Measurements from ENCODE around the gene JMJD7.
"Not testable (repeated sequence)": the region's sequence is repeated elsewhere in the genome, so short reads cannot be mapped to it uniquely, and the experiment has no call there.

The JMJD7 gene

DNA sequence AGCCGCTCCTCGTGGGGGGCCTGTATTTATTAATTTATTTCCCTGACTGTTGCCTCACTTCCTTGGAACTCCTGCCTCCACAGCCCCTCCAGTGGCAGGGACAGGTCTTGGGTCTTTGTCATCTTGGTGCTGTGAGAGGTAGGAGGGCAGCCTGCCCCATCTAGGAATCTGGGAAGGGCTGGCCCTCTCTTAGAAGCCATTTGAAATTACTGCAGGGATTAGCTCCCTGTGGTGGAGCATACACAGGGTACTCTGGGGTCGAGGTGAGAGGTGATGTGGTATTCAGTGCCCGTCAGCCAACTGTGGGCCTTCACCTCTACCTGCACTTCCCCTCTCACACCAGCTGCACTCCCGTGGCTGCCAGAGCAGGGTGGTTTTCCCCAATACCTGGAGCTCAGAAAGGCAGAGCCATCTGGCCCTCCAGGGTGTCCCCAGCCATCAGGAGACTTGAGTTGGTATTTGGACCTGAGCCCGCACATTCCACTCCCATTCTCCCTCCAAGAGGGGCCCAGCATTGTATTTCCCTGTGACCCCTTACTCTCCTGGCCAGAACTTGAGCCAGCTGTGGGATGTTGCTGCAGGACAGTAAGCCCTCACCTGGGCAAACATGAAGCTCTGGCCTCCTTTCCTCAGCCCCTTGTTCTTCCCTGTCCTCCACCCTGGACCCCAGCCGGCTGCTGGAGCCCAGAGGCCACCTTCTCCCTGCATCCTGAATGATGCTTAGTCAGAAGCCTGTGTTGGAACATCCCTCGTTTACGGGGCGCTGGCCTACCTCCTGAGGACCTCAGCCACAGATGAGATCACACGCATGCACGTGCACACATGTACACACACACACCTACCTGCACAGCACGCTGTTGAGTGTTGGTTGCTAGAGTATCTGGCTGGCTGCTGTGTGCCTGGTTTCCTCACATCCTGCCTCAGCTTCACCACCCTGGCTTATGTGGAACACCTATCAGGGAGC, 2.0 kb upstream of the JMJD7 start:
- FAIRE-seq, result no peak
- TF ChIP-seq POLR2AphosphoS5 (IDR thresholded peaks at IDR 0.05; ENCODE audit: low read depth, low read length), result no peak
- TF ChIP-seq POLR2A (IDR thresholded peaks at IDR 0.05; ENCODE audit: low read depth, low read length), result no peak
- TF ChIP-seq TAF1 (IDR thresholded peaks at IDR 0.05; ENCODE audit: borderline replicate concordance, low read depth, low read length), result no peak

DNA sequence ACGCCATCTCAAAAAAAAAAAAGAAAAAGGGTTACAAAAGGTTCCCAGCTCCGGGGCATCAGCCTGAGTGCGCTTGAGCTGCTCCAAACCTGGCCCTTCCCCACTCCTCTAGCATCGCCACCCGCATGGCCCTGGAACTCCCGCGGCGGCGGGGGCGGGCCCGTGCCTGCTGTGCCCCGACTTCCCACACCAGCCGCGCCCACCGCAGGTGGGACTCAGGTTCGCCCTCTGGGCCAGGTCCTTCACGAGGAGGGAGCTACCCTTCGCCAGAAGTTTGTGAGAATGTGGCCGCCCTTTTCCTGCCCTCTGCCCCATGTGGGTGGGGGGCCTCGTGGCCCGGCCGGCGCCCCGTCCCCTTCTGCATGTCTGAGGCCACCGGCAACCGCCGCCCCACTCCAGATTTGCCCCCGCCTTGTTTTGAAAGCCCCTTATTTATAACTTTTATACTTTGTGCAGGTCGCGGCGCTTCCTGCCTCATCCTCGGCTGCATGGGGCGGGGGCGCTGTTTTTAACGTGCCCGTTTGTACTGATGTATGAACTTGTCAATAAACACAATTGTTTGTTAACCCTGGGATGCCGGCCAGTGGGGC, 507 bp upstream of the JMJD7 start:
- DNase-seq (ENCODE audit: insufficient read length), result no peak
- FAIRE-seq, result no peak
- TF ChIP-seq TAF1 (IDR thresholded peaks at IDR 0.05; ENCODE audit: borderline replicate concordance, low read depth, low read length) (no peak), POLR2AphosphoS5 (IDR thresholded peaks at IDR 0.05; ENCODE audit: low read depth, low read length) (no peak), POLR2A (IDR thresholded peaks at IDR 0.05; ENCODE audit: low read depth, low read length) (no peak)

More for the DNA sequence above, 2.0 kb upstream of the JMJD7 start:
- DNase-seq (ENCODE audit: insufficient read length), result no peak

DNA sequence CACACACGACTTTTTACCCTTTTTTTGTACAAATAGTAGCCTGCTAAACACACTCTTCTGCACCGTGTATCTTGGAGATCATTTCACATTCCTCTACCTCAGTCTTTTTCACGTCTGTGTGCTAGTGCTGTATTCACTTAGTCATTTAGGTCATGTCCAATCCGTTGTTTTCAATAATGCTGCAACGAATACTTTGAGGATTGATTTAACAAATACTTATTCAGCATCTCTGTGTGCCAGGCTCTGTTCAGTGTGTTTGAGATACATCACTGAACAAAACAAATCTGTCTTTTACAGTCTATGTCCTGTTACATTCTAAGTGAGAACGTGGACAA, 882 bp downstream of the JMJD7 start:
- TF ChIP-seq POLR2AphosphoS5 (IDR thresholded peaks at IDR 0.05; ENCODE audit: low read depth, low read length) (no peak), POLR2A (IDR thresholded peaks at IDR 0.05; ENCODE audit: low read depth, low read length) (no peak), TAF1 (IDR thresholded peaks at IDR 0.05; ENCODE audit: borderline replicate concordance, low read depth, low read length) (no peak)
- FAIRE-seq (no peak), DNase-seq (ENCODE audit: insufficient read length) (no peak)

DNA sequence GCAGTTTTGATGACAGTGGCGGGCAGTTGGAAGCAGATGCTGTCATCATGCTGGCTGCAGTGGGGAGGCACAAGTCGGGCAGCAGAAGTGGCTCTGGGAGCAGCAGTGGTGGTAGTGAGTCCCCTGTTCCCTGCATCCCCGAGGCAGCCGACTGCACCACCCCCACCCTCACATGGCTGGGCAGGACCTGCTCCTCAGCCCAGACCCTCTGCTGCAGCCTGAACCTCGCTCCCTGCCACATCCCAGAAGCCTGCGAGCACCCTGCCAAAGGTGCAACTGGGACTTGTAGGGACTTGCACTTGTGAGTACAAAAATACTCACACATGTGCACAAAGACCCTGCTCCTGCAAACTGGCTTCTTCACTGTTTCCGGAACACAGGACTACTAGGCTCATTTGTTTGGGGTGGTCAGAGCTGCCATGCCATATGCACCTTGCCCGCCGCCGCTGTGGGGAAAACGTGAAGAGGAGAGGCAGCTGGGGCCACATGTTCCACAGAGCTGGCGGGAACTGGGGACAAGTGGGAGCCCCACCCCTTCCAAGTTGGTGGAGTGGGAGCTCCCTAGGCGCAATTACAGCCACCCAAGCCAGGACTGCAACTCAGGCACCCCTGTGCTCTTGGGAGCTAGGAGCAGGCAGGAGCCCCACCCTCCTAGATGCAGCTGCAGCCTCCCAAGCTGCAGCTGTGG, 2.2 kb downstream of the JMJD7 start:
- TF ChIP-seq POLR2A (IDR thresholded peaks at IDR 0.05; ENCODE audit: low read depth, low read length) (no peak), POLR2AphosphoS5 (IDR thresholded peaks at IDR 0.05; ENCODE audit: low read depth, low read length) (no peak), TAF1 (IDR thresholded peaks at IDR 0.05; ENCODE audit: borderline replicate concordance, low read depth, low read length) (no peak)
- DNase-seq (ENCODE audit: insufficient read length) (no peak), FAIRE-seq (no peak)

DNA sequence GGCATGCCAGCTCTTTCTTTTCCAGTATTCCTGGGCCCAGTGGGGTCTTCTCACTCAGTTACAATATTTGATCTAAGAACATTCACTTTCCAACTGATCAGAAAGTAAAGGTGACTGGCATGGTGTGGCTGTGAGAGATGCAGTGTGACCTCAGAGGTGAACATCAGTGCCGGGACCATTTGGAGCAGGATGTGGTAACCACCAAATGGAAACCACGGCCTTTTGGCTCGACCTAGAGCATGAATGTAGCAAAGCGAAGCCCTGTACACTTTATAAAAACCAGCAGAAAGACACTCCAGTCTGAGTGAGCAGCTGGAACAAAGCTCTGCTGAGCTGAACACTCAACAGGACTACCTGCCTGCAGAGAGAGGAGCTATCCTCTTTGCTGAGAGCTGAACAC, 3.4 kb downstream of the JMJD7 start:
- FAIRE-seq; DNase-seq (ENCODE audit: insufficient read length): not testable (repeated sequence)

DNA sequence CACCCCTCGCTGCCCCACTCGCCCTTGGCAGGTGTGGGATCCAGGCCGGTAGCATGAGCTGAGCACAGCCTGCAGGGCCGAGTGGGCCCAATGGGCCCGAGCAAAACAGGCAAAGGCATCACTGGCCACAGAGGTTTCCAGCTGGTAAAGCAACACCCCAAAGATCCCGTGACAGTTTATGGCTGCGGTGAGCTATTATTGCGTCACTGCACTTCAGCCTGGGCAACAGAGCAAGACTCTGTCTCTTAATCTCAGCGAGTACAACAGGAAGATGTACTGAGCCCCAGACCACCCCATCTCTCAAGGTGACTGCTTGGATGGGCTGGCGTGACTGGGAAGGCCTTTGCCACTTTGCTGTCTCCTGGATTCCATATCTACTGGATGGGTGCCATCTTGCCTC, 4.3 kb downstream of the JMJD7 start:
- FAIRE-seq (no peak), DNase-seq (ENCODE audit: insufficient read length) (no peak)
- TF ChIP-seq POLR2A (IDR thresholded peaks at IDR 0.05; ENCODE audit: low read depth, low read length) (no peak), POLR2AphosphoS5 (IDR thresholded peaks at IDR 0.05; ENCODE audit: low read depth, low read length) (no peak), TAF1 (IDR thresholded peaks at IDR 0.05; ENCODE audit: borderline replicate concordance, low read depth, low read length) (no peak)

DNA sequence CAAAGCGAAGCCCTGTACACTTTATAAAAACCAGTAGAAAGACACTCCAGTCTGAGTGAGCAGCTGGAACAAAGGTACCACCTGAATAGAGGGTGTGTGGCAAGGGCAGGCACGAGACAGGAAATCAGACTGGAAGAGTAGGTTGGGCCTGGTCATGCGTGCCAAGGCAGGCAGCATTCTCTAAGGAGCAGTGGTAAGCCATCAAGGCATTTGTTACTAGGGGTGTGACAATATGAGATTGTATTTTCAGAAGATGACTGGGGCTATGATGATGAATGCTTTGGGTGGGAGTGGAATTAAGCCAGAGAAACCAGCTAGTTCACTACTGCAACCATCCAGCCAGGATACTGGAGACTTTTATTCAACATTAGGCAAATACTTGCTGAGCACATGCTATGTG, 5.0 kb downstream of the JMJD7 start:
- TF ChIP-seq POLR2A (IDR thresholded peaks at IDR 0.05; ENCODE audit: low read depth, low read length) (no peak), TAF1 (IDR thresholded peaks at IDR 0.05; ENCODE audit: borderline replicate concordance, low read depth, low read length) (no peak), POLR2AphosphoS5 (IDR thresholded peaks at IDR 0.05; ENCODE audit: low read depth, low read length) (no peak)
- peak; percentile 5 for FAIRE-seq
- DNase-seq (ENCODE audit: insufficient read length), result no peak

DNA sequence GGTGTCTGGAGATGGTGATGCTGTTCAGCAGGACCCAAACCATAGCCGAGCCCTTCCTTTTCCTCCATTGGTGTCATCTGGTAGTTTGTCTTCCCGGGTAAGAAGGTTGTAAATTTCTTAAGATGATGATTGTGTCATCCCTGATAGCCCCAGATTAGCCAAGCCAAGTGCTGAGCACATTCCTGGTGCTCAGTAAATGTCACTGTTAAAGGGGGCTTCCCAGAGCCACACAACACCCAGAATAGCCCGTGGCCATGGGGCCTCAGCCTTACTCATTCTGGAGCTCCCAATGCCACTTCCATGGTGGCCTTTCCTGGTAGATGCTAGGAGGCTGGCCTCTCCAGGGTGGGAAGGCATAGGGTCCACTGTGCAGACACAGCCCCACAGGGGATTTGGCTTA, 6.2 kb downstream of the JMJD7 start:
- TF ChIP-seq POLR2A (IDR thresholded peaks at IDR 0.05; ENCODE audit: low read depth, low read length) (no peak), POLR2AphosphoS5 (IDR thresholded peaks at IDR 0.05; ENCODE audit: low read depth, low read length) (no peak), TAF1 (IDR thresholded peaks at IDR 0.05; ENCODE audit: borderline replicate concordance, low read depth, low read length) (no peak)
- DNase-seq (ENCODE audit: insufficient read length), result no peak

DNA sequence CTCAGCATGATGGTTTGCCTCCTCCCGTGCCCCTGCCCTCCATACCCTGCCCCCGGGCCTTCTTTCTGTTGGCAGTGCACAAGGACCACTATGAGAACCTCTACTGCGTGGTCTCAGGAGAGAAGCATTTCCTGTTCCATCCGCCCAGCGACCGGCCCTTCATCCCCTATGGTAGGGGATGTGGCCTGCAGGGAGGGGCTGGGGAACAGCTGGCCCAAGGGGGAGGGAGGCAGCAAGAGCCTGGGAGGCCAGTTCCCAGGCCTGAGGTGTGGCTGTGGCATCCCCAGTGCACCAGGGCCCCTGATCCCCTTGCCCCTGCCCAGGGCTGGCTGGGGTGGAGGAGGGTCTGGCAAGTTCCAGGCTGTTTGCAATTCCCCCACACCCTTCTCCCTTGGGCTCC, 8.2 kb downstream of the JMJD7 start:
- DNase-seq (ENCODE audit: insufficient read length) (no peak), FAIRE-seq (no peak)
- TF ChIP-seq TAF1 (IDR thresholded peaks at IDR 0.05; ENCODE audit: borderline replicate concordance, low read depth, low read length) (no peak), POLR2A (IDR thresholded peaks at IDR 0.05; ENCODE audit: low read depth, low read length) (no peak), POLR2AphosphoS5 (IDR thresholded peaks at IDR 0.05; ENCODE audit: low read depth, low read length) (no peak)

More for the DNA sequence above, 6.2 kb downstream of the JMJD7 start:
- no peak for FAIRE-seq

DNA sequence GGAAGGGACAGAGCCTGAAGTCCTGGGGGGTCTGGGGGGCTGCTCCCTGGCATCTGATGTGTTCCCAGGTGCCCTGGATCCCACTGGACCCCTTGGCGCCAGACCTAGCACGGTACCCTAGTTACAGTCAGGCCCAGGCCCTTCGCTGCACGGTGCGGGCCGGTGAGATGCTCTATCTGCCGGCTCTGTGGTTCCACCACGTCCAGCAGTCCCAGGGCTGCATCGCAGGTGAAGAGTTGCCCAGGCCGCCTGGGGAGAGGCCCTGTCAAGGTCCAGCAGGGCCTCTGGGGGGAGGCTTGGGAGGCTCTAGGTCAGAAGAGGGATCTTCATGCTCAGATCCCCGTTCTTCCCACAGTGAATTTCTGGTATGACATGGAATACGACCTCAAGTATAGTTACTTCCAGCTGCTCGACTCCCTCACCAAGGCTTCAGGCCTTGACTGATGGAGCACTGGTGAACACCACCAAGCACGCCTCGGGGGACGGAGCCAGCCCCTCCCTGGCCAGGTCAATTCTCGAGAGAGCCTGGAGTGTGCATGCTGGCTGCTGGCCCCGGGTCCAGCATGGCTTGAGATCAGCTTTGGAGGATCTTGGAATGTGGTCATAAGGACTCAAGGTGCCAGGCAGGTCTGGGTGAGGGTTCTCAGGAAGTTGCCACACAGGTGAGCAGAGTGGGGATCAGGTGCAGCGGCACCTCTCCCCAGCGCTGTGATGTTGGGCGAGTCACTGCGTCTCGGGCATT, 9.0 kb downstream of the JMJD7 start:
- no peak for DNase-seq (ENCODE audit: insufficient read length)
- FAIRE-seq, result no peak
- TF ChIP-seq POLR2AphosphoS5 (IDR thresholded peaks at IDR 0.05; ENCODE audit: low read depth, low read length) (no peak), POLR2A (IDR thresholded peaks at IDR 0.05; ENCODE audit: low read depth, low read length) (no peak), TAF1 (IDR thresholded peaks at IDR 0.05; ENCODE audit: borderline replicate concordance, low read depth, low read length) (no peak)

DNA sequence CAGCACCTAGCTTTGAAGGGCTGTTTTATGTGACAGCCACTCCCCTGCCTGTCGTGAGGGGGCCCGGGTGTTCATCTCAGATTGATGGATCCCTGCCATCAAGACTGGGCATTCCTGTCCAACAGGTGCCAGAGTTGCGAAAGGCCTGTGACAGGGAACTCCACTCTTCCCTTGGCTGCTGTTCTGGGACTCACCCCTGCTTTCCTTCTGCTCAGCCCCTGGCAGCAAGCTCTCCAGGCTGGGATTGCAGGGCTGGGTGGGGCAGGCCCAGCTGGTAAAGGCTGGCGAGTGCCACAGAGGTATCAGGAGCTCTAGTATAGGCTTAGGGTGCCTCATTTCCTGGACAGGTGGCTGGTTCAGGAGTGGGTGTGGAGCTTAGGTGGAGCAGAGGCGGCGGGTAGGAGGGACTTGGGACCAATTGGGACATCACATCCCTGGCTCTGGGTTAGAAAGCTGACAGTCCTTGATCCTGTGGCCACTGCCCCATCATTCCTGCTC, 10.6 kb downstream of the JMJD7 start, which contains the start of gene PLA2G4B:
Gene PLA2G4B (plus strand): TSS at position 448 of the 498 bp plus-strand sequence. CDS start 67 bp downstream, outside the sequence.
- TF ChIP-seq TAF1 (IDR thresholded peaks at IDR 0.05; ENCODE audit: borderline replicate concordance, low read depth, low read length) (no peak), POLR2A (IDR thresholded peaks at IDR 0.05; ENCODE audit: low read depth, low read length) (no peak)
- DNase-seq (ENCODE audit: insufficient read length) (no peak), FAIRE-seq (no peak)
